Heart left ventricle (tissue), 13 donors: Measurements from ENCODE around the gene LHX6.

ENCODE experiments used
- POLR2A ChIP-seq, 2 donors: fragments of 450-650 bp; IDR thresholded peaks; one replicate each; pipeline ENCODE4 v1.6.1; 2017; ENCODE audit warnings: antibody characterized with exemption in 2 of 2, mild to moderate bottlenecking in 2 of 2, moderate library complexity in 2 of 2
- TF ChIP-seq, protein P1 (sequence below), 12 donors: fragments of 200-600 bp; sonication (generic) in 4 of 12; IDR thresholded peaks; one replicate each; pipeline versions ENCODE4 v1.5.0 to v1.8.0; 2018 to 2022; ENCODE audit warnings: antibody characterized with exemption in 12 of 12, mild to moderate bottlenecking in 5 of 12
- donor health status: ischemic (EF 13 %, LVEDD 7.1; RV severe dilation, severe dysfunction).
- donor health status: DM: no; HTN: yes; CAD: no.
- donor health status: DM: no; HTN: no; CAD: no.
- donor health status: ischemic (EF 25% LVEDD 6.9; RV normal size, moderate dysfunction).
- donor health status: ischemic (EF 25% LVEDD 5.7; RV mildly dilated, moderate dysfunction).
- donor health status: ischemic (EF 35%, LVEDD 5.7; RV mildly dilated, moderate dysfunction).
- donor health status: nonischemic (EF 11% LVEDD 7.7; RV severe dilation, severe dysfunction).
- donor health status: DM: yes; HTN: yes; CAD: no.
- donor health status: PGD.
- donor health status: ischemic (EF 29% LVEDD 5.4; RV normal size, mild dysfunction).
- donor health status: nonischemic (EF 23%, LVEDD 6.1; RV moderate dilation, normal function).

DNA sequence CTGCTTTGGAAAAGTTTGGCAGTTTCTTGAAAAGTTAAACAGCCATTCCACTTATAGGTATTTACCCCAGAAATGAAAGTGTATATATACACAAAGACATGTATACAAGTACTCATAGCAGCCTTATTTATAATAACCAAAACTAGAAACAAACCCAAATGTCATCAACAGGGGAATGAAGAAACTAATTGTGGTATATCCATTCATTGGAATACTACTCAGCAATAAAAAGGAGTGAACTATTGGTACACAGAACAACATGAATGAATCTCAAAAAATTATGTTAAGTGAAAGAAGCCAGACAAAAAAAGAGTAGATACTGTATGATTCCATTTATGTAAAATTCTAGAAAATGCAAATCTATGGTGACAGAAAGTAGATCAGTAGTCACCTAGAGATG is 66.3 kb downstream of the LHX6 start:
- TF ChIP-seq, protein P1, sequence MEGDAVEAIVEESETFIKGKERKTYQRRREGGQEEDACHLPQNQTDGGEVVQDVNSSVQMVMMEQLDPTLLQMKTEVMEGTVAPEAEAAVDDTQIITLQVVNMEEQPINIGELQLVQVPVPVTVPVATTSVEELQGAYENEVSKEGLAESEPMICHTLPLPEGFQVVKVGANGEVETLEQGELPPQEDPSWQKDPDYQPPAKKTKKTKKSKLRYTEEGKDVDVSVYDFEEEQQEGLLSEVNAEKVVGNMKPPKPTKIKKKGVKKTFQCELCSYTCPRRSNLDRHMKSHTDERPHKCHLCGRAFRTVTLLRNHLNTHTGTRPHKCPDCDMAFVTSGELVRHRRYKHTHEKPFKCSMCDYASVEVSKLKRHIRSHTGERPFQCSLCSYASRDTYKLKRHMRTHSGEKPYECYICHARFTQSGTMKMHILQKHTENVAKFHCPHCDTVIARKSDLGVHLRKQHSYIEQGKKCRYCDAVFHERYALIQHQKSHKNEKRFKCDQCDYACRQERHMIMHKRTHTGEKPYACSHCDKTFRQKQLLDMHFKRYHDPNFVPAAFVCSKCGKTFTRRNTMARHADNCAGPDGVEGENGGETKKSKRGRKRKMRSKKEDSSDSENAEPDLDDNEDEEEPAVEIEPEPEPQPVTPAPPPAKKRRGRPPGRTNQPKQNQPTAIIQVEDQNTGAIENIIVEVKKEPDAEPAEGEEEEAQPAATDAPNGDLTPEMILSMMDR (IDR thresholded peaks at IDR 0.05), result no peak
- TF ChIP-seq POLR2A (IDR thresholded peaks at IDR 0.05), result no peak
